ENCODE data around the gene SFRP2.

DNA sequence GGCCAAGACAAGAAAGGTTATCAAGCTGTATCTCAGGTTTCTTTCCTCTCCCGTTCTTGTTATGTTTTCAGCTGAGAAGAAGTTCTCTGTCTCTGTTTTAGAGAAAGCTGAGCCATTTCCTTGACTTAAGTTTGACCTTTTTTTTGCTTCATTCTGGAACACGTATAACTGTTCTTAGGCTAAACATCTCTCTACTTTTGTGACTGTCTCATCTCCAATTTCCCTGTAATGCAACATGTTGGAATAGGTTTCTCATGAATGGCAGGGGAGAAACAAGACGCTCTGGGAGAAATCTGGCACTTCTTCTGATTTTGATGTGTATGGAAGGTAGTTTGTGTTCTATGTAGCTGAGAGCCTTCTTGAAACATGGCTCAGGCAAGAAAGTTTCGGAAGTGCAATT lies 36.2 kb upstream of the SFRP2 start:
- no peak for TF ChIP-seq POLR2A (IDR thresholded peaks at IDR 0.05)
- TF ChIP-seq, protein P1, sequence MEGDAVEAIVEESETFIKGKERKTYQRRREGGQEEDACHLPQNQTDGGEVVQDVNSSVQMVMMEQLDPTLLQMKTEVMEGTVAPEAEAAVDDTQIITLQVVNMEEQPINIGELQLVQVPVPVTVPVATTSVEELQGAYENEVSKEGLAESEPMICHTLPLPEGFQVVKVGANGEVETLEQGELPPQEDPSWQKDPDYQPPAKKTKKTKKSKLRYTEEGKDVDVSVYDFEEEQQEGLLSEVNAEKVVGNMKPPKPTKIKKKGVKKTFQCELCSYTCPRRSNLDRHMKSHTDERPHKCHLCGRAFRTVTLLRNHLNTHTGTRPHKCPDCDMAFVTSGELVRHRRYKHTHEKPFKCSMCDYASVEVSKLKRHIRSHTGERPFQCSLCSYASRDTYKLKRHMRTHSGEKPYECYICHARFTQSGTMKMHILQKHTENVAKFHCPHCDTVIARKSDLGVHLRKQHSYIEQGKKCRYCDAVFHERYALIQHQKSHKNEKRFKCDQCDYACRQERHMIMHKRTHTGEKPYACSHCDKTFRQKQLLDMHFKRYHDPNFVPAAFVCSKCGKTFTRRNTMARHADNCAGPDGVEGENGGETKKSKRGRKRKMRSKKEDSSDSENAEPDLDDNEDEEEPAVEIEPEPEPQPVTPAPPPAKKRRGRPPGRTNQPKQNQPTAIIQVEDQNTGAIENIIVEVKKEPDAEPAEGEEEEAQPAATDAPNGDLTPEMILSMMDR (IDR thresholded peaks at IDR 0.05): no peak
- no peak for TF ChIP-seq POLR2AphosphoS5 (IDR thresholded peaks at IDR 0.05)
- TF ChIP-seq EP300 (IDR thresholded peaks at IDR 0.05): no peak
